NCI-H226 (cell line): ENCODE results near the gene SDF2.

Experiments
- DNase-seq: peaks from one replicate; pipeline ENCODE4 v3.0.0-alpha.2; 2015

The SDF2 gene, protein sequence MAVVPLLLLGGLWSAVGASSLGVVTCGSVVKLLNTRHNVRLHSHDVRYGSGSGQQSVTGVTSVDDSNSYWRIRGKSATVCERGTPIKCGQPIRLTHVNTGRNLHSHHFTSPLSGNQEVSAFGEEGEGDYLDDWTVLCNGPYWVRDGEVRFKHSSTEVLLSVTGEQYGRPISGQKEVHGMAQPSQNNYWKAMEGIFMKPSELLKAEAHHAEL

GRCh38 chr17:28661635-28662526, at the start of gene SDF2, which contains the start of gene SUPT6H:
TSS of gene SDF2 (minus strand) at chr17:28661906. CDS start at chr17:28661876, 30 bp downstream.
TSS of gene SUPT6H (plus strand) at chr17:28662205. CDS start at chr17:28673402, 11,197 bp downstream.
- peak; percentile 80 for DNase-seq

- peak; percentile 90 for DNase-seq
Observed at GRCh38 chr17:28710861-28711722, 49.4 kb upstream of the SDF2 start.

GRCh38 chr17:28707339-28707720, 45.6 kb upstream of the SDF2 start:
- DNase-seq: no peak

DNA sequence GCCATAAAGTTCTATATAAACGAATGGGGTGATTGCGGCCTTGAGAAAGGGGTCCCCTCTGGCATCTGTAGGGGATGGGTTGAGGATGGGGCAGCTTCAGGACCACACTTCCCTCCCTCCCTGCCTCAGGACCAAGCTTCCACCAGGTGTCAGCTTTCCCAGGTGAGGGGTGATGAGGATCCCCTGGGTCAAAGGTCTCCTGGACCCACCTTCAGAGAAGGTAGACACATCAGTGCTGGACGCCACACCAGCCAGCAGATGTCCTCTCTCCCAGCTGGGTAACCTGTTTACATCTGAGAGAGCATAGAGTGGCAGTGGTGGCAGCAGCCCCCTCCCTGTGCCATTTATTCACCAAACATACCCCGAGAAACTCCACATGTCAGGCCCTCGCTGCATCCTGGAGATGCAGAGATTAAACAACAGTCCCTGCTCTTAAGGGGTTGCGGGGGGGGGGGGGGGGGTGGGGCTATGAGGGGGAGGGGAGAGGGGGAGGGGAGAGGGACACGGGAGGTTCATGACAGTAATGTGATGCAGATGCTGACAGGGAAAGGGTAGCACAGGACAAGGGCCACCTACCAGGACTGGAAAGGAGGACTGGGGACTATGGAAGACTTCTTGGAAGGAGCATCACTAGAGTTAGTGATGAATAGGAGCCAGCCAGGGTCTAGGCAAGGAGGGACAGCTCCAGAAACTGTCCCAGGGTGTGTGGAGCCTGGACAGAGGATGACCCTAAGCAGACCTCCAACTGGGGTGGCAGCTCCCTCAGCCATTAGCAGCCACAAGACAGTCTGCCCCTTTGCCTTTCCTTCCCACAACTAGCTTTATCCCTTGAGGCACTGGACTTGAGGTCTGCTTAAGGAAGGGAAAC, 45.0 kb upstream of the SDF2 start:
- DNase-seq: no peak

- DNase-seq: no peak
Observed at GRCh38 chr17:28705728-28706334, 44.1 kb upstream of the SDF2 start.

DNA sequence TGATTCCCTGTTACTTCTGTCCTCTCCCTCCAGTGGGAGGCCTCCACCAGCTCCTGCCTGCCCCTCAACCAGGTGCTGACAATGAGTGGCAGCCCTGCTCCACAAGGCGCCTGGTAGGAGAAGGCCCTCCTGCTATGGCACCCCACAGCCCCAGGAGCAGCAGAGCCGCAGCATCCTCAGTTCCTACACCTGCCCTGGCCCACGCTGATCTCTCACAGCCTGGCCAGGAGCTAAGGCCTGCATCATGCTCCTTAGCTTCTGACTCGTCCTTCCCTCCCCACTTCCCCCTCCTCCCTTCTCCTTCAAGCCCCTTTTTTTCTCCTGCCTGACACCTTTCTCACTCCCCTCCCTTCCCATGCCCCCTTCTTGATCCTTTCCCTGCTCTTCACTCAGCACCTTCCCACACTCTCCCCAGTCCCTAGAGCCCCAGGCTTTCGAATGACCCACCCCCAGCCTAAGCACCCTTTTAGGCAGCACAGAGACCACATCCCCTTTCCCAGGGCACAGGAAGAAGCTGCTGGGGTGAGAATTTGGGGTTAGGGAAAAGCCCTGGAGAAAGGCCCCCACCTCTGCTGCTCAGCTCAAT, 43.5 kb upstream of the SDF2 start:
- no peak for DNase-seq

DNA sequence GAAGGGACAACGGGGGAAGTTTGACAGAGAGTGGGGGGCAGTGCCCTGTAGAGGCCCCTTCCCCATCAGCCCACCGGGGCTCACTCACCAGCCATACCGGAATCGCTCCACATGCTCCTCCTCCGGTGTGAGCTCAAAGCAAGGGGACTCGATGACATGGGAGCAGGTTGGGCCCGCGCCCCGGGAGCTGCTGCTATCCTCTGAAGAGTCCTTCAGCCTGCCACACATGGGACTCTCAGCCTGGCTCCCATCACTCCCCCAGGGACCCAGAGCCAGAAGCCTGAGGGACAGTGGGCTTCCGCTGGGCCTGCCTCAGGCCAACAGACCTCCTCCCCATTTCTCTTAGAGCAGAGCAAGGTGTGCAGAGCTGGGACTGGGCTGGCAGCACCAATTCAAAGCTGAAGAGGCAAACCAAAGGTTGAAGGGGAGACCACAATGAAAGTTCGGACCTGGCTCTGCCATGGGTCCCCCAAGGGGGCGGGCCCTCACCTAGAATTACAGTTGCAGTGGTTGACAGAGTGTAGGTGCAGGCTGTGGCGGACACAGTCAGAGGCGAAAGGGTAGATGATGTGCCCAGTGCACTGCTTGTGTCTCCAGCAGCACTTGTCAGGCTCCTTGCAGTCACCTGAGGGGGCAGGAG, 42.6 kb upstream of the SDF2 start:
- no peak for DNase-seq

DNA sequence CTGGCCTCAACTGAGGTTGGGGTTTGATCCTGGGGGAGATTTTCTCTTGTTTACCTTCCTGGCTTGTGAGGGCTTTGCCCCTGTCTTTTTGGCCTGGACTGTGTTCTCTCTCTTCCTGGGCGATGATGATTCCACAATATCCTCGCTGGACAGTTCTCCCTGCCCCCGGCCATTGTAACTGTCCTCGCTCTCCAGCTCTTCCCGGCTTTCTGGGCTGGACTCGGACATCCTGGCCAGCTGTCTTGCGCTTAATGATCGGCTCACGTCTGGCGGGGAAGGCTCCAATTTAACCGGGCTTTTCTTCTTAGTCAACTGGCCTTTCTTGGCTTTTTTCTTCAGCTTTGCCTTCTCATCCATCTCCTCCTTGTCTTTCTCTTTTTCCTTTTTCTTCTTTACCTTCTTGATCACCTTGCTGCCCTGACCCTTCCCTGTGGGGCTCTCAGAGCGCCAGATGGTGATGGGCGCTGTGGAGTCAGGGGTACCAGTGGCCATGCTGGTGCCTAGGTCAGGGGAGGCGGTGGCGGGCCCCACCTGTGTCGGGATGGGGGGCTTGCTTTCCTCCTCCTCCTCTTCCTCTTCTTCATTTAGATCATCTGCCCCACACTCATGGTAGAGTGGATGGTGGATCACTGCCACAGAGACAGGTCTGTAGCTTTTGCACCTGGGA, 42.0 kb upstream of the SDF2 start:
- no peak for DNase-seq

GRCh38 chr17:28702752-28703150, 41.0 kb upstream of the SDF2 start:
- no peak for DNase-seq

DNA sequence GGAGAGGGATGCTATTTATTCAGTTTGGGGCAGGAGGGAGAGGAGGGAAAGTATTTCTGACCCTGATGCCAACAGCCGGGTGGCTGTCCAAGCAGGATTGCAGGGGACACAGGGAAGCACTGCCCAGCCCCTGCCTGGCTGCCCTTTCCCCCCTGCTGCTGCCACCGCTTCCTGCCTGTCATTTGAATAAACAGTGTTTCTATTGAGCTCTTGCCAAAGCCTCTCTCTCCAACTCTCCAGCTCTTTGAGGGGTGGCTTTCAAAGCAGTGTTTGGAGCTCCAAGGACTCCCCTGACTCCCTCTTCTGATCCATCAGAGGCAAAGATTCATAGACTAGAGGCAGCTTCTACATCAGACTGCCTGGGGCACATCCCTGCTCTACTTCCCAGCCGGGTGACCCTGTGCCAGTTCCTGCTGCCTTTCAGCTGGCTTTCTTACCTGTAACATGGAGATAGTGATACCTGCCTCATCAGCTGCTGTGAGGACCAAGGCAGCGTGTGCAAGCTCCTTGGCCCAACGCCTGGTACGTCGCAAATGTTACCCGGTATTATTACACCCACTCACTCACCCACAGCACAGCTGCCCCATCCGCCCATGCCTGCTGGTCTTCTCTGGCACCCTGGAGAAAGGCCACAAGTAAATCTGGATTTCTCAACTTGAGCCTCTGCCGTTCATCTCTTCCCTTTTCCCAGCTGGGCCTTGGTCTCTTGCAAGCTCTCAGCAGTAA, 40.5 kb upstream of the SDF2 start:
- no peak for DNase-seq

DNA sequence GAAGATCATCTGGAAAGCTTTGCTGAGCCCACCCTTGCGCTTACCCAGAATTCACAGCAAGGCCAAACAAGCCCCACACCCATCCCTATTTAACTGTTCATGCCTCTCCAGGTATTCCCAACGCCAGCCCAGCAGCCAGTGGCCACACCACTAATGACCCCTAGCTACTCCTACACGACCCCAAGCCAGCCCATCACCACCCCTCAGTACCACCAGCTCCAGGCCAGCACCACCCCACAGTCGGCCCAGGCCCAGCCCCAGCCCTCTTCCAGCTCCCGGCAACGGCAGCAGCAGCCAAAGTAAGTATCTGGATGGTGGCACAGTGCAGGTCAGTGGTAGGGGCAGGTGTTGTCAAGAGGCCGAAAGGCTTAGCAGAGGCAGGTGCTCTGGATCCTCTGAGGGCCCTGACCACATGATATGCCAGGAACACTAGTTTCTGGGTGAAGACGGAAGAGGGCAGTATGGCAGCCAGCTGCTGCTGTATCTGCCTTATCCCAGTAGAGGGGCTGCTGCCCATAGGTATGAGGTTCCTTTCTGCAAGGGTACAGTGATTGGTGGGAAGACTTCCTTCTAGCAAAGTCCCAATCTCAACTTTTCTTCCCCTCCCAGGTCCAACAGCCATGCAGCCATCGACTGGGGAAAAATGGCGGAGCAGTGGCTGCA, 39.3 kb upstream of the SDF2 start:
- no peak for DNase-seq

GRCh38 chr17:28700278-28700677, 38.6 kb upstream of the SDF2 start:
- DNase-seq: no peak

DNA sequence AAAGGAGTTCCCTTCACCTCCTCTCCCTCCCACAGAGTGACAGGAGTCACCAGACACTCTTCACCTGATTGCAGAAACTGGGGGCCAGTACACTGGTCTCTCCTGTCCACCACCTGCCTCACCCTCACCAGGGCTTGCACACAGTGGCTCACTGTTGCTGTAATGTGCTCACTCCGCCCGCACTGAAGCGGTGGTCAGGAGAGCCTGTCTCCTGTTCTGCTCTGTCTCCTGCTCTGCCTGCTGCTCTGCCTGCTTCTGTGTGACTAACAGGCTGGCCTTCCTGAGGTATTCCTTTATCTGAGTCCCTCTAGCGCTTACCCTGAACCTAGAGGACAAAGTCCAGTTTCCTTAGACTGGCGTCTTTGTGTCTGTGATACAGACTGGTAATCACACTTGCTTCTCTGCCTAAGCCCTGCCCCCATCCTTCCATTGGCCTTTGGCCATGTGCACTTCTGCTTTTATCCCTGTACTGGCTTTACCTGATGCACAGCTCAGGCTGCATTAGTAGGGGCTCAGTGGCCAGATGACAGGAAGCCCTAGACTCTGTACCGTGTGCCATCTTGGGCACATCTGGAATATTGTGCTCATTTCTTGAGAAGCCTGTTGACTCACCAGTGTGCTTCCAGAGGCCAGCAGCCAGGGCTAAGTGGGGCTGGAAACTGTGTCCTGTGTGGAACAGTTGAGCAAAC, 36.7 kb upstream of the SDF2 start:
- no peak for DNase-seq

- DNase-seq: no peak
Observed at GRCh38 chr17:28693869-28694268, 32.2 kb upstream of the SDF2 start.

GRCh38 chr17:28689011-28689410, 27.3 kb upstream of the SDF2 start:
- no peak for DNase-seq

- no peak for DNase-seq
Observed at GRCh38 chr17:28688481-28688880, 26.8 kb upstream of the SDF2 start.

- DNase-seq: no peak
Observed at GRCh38 chr17:28686296-28686695, 24.6 kb upstream of the SDF2 start.

GRCh38 chr17:28685366-28685765, 23.7 kb upstream of the SDF2 start:
- DNase-seq: no peak
